GM21423 (cell line): ENCODE data around the gene NOPCHAP1.

Experiments used
- ATAC-seq: cut with Tn5 transposase; IDR thresholded peaks from one replicate; pipeline ENCODE4 v1.9.1; 2021; ENCODE audit warnings: mild to moderate bottlenecking, moderate library complexity; ENCODE audit not compliant: unreplicated experiment

NOPCHAP1 gene

DNA sequence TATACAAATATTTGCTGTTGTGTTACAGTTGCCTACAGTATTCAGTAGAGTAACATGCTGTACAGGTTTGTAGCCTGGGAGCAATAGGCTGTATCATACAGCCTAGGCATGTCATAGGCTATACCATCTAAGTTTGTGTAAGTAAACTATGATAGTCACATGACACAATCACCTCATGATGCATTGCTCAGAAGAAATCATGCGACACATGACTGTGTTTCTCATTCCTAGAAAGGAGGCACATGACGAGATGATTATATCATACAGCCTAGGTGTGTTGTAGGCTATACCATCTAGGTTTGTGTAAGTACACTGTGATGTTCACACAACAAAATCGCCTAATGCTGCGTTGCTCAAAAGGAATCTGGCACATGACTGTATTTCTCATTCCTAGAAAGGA lies 31.9 kb downstream of the NOPCHAP1 start:
- no peak for ATAC-seq

DNA sequence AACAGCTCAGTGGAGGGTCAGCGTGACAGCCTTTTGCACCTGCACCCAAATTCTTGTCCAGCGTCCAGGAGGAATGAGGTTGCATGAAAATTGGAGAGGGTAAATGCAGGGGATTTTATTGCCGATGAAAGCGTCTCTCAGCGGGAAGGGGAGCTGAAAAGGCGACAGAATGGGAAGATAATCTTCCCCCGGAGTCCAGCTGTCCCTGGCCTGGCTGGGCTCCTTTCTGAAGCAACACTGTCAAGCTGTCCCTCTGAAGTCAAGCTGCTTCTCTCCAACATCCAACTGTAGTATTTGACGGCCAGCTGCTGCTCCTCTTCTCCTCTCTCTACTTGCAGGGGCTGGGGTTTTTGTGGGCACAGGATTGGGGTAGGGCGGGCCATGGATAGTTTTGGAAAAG lies 32.7 kb downstream of the NOPCHAP1 start:
- ATAC-seq: no peak

GRCh38 chr12:105020241-105020962 lies 34.3 kb downstream of the NOPCHAP1 start:
- no peak for ATAC-seq

DNA sequence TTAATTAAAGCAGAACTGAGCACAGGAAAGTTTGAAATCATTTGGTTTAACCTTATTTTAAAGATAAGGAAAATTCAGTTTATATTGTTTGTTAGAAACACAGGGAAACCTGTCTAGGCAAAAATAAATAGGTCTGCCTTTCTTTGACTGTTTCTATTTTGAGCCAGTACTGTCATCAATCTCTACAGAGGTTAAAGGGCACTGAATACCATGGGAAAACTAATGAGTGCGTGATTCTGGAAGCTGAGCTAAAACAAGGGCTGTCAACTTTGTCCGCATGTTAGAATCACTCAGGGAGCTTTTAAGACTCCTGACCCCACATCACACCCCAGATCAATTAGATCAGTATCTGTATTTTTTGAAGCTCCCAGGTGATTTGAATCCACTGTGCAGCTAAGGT lies 38.8 kb downstream of the NOPCHAP1 start:
- ATAC-seq: no peak

DNA sequence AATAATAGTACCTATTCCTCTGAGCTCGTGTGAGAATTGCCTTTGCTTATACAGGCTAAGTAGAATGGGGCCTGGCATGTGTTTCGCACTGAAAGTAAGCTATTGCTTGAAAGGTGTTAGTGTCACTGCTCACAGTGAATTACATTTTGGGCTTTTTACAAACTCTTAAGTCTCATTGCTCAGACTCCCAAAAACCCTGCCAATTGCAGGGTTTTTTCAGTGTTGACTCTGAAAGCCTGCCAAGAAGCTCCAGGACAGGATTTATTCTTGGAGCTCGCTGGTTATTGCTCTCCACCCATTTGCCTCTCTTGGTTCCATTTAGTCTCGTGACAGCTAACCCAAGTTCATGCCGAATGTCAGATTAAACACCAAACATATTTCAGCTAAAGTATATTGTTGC lies 39.8 kb downstream of the NOPCHAP1 start:
- ATAC-seq: no peak

DNA sequence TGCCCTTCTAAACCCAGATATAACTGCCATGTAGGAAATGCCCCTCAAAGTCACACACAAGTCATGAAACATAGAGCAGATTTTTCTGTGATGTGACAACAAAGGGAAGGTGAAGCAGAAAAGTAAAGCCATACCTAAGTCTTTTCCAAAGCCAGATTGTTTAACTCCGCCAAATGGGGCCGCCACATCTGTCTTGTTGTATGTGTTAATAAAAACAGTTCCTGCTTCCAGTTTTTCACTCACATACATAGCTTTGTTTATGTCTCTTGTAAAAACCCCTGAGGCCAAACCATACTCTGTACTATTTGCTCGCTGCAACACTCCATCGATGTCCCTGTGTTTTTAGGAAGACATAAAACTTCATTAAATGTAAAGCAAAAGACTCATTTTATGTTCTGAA lies 40.3 kb downstream of the NOPCHAP1 start:
- ATAC-seq: no peak

- ATAC-seq: peak; percentile 88
These were observed 45.0 kb downstream of the NOPCHAP1 start for GRCh38 chr12:105030820-105031807.

- no peak for ATAC-seq
These were observed 46.7 kb downstream of the NOPCHAP1 start for GRCh38 chr12:105032703-105033357.

- ATAC-seq: no peak
These were observed 47.7 kb downstream of the NOPCHAP1 start for GRCh38 chr12:105033851-105034250.
